H1 (cell line): Measurements from ENCODE around the gene ACLY. TPM values are rescaled to one million over a fixed set of nuclear protein-coding genes. Genes with fewer than 3 reads are reported as not detected.

Source experiments
- CTCF ChIA-PET: fragments of 300-600 bp; sonication (Branson Sonifier 250); formaldehyde crosslinking; loops from one replicate; lab custom pipeline; 2021; ENCODE audit not compliant: partially characterized antibody; lab: Charles Lee
- POLR2A ChIA-PET: fragments of 300-600 bp; sonication (Branson Sonifier 250); formaldehyde crosslinking; loops from one replicate; lab custom pipeline; 2021; ENCODE audit warnings: inconsistent platforms; ENCODE audit not compliant: partially characterized antibody; lab: Charles Lee
- DNase-seq, 2 experiments: peaks; one replicate each; pipeline versions ENCODE4 v3.0.0 to v3.0.0-alpha.2; 2010 to 2022; ENCODE audit warnings: low spot score in 2 of 2, low read depth in 1 of 2, mixed read lengths in 1 of 2
- FAIRE-seq: peaks from 2 replicates; lab custom pipeline; 2011; peaks lifted over from hg19 to GRCh38; lab: Jason Lieb, UNC
- H2AFZ ChIP-seq: 2 replicates; pipeline ENCODE4 v1.8.1; 2012; ENCODE audit warnings: low read length, inconsistent platforms
- H2AK5ac ChIP-seq: 2 replicates; pipeline ENCODE4 v1.6.1; 2013; ENCODE audit warnings: low read depth, low read length
- H2BK120ac ChIP-seq: replicated peaks from 2 replicates; pipeline ENCODE3; 2013; ENCODE audit warnings: low read depth, low read length, inconsistent platforms
- H2BK12ac ChIP-seq: 2 replicates; pipeline ENCODE4 v1.6.1; 2013; ENCODE audit warnings: low read depth, low read length
- H2BK15ac ChIP-seq: 2 replicates; pipeline ENCODE4 v1.6.1; 2013; ENCODE audit warnings: low read length
- H2BK20ac ChIP-seq: 2 replicates; pipeline ENCODE4 v1.6.1; 2013; ENCODE audit warnings: low read length
- H2BK5ac ChIP-seq: 2 replicates; pipeline ENCODE4 v1.6.1; 2013; ENCODE audit warnings: low read depth, low read length
- H3K14ac ChIP-seq: 2 replicates; pipeline ENCODE4 v1.6.1; 2013; ENCODE audit warnings: inconsistent platforms; ENCODE audit not compliant: insufficient read length
- H3K18ac ChIP-seq: 2 replicates; pipeline ENCODE4 v1.6.1; 2013; ENCODE audit warnings: low read length; ENCODE audit errors: extremely low read depth
- H3K23ac ChIP-seq: 2 replicates; pipeline ENCODE4 v1.6.1; 2013; ENCODE audit warnings: inconsistent platforms; ENCODE audit not compliant: insufficient read length
- H3K23me2 ChIP-seq: 2 replicates; pipeline ENCODE4 v1.6.1; 2013; ENCODE audit warnings: low read depth, low read length
- H3K27ac ChIP-seq: 2 replicates; pipeline ENCODE4 v1.6.1; 2011; ENCODE audit warnings: low read depth, low read length, inconsistent platforms
- H3K27me3 ChIP-seq, 4 experiments: replicated peaks in 1 of 4; 1 replicate in 1 of 4; 2 replicates in 3 of 4; pipeline versions ENCODE4 v1.6.1 to v1.8.1; 2011 to 2013; ENCODE audit warnings: low read length in 3 of 4, mild to moderate bottlenecking in 3 of 4, inconsistent platforms in 2 of 4, mixed read lengths in 2 of 4, moderate library complexity in 1 of 4; ENCODE audit not compliant: control insufficient read depth in 3 of 4, insufficient read depth in 3 of 4; ENCODE audit errors: extremely low read depth in 1 of 4
- H3K36me3 ChIP-seq, 4 experiments: 2 replicates each; pipeline versions ENCODE4 v1.6.1 to v1.8.1; 2011 to 2013; ENCODE audit warnings: mild to moderate bottlenecking in 4 of 4, low read length in 3 of 4, moderate library complexity in 2 of 4, control low read depth in 1 of 4, inconsistent platforms in 1 of 4; ENCODE audit not compliant: insufficient read depth in 4 of 4, control insufficient read depth in 2 of 4
- H3K4ac ChIP-seq: replicated peaks from 2 replicates; pipeline ENCODE3; 2013; ENCODE audit warnings: low read length, low read depth, mixed read lengths, inconsistent platforms; ENCODE audit not compliant: insufficient read length
- H3K4me1 ChIP-seq, 4 experiments: replicated peaks in 1 of 4; 1 replicate in 1 of 4; 2 replicates in 3 of 4; pipeline versions ENCODE4 v1.6.1 to v1.8.1; 2011 to 2013; ENCODE audit warnings: low read length in 3 of 4, inconsistent platforms in 2 of 4, mixed read lengths in 1 of 4; ENCODE audit not compliant: insufficient read depth in 4 of 4, control insufficient read depth in 3 of 4
- H3K4me2 ChIP-seq, 2 experiments: 2 replicates each; pipeline versions ENCODE4 v1.6.1 to v1.8.1; 2011 to 2013; ENCODE audit warnings: low read depth in 2 of 2, low read length in 2 of 2, control low read depth in 1 of 2, inconsistent platforms in 1 of 2, mild to moderate bottlenecking in 1 of 2; ENCODE audit not compliant: insufficient read depth in 1 of 2
- H3K4me3 ChIP-seq, 4 experiments: fragments of 200-600, 300-600 bp in 1 of 4; sonication (generic), shearing (Covaris generic), sonication (Bioruptor Twin) in 1 of 4; 2 replicates each; pipeline versions ENCODE4 v1.5.1 to v1.8.1; 2011 to 2016; ENCODE audit warnings: low read length in 4 of 4, low read depth in 3 of 4, control low read depth in 2 of 4, inconsistent platforms in 2 of 4, mild to moderate bottlenecking in 2 of 4, mixed read lengths in 1 of 4, moderate library complexity in 1 of 4; ENCODE audit not compliant: insufficient read depth in 2 of 4; ENCODE audit errors: extremely low read depth in 1 of 4
- H3K56ac ChIP-seq: replicated peaks from 2 replicates; pipeline ENCODE3; 2013; ENCODE audit warnings: low read depth, mild to moderate bottlenecking, mixed read lengths, low read length, inconsistent platforms; ENCODE audit not compliant: insufficient read length
- H3K79me1 ChIP-seq: 2 replicates; pipeline ENCODE4 v1.6.1; 2013; ENCODE audit warnings: low read depth, low read length, control low read depth
- H3K79me2 ChIP-seq, 2 experiments: 2 replicates each; pipeline versions ENCODE4 v1.6.1 to v1.8.1; 2012 to 2013; ENCODE audit warnings: low read length in 2 of 2, mild to moderate bottlenecking in 2 of 2, inconsistent platforms in 1 of 2; ENCODE audit not compliant: insufficient read depth in 2 of 2, control insufficient read depth in 1 of 2
- H3K9ac ChIP-seq, 4 experiments: replicated peaks in 1 of 4; 1 replicate in 1 of 4; 2 replicates in 3 of 4; pipeline versions ENCODE4 v1.6.1 to v1.8.1; 2011 to 2013; ENCODE audit warnings: low read depth in 3 of 4, low read length in 3 of 4, control low read depth in 2 of 4, mild to moderate bottlenecking in 2 of 4, moderate library complexity in 2 of 4, inconsistent platforms in 1 of 4; ENCODE audit errors: extremely low read depth in 1 of 4
- H3K9me3 ChIP-seq, 2 experiments: 2 replicates each; pipeline versions ENCODE4 v1.6.1 to v1.8.1; 2012 to 2013; ENCODE audit warnings: mild to moderate bottlenecking in 2 of 2, moderate library complexity in 2 of 2, control low read depth in 1 of 2, inconsistent platforms in 1 of 2, low read depth in 1 of 2, low read length in 1 of 2, mixed read lengths in 1 of 2; ENCODE audit not compliant: insufficient read depth in 2 of 2
- H4K20me1 ChIP-seq, 2 experiments: replicated peaks in 1 of 2; 2 replicates each; pipeline versions ENCODE3 to v1.8.1; 2011 to 2013; ENCODE audit warnings: inconsistent platforms in 2 of 2, low read length in 2 of 2, mild to moderate bottlenecking in 1 of 2; ENCODE audit not compliant: insufficient read depth in 2 of 2, control insufficient read depth in 1 of 2
- H4K5ac ChIP-seq: 2 replicates; pipeline ENCODE4 v1.6.1; 2013; ENCODE audit warnings: low read length, low read depth, mixed read lengths, inconsistent platforms; ENCODE audit not compliant: insufficient read length
- H4K8ac ChIP-seq: 2 replicates; pipeline ENCODE4 v1.8.0; 2013; ENCODE audit warnings: mild to moderate bottlenecking, moderate library complexity, low read length, inconsistent platforms; ENCODE audit not compliant: insufficient read depth; ENCODE audit errors: extremely low read depth
- H4K91ac ChIP-seq: replicated peaks from 2 replicates; pipeline ENCODE3; 2013; ENCODE audit warnings: low read length, mixed read lengths, inconsistent platforms; ENCODE audit not compliant: insufficient read length
- CHD1 ChIP-seq: IDR thresholded peaks from 2 replicates; pipeline ENCODE4 v1.6.1; 2012; ENCODE audit warnings: low read depth, low read length, improper control_type of control experiment
- EP300 ChIP-seq, 2 experiments: IDR thresholded peaks; 1 replicate in 1 of 2; 2 replicates in 1 of 2; pipeline ENCODE4 v1.6.1; 2011 to 2012; ENCODE audit warnings: low read depth in 2 of 2, low read length in 2 of 2, mild to moderate bottlenecking in 2 of 2, borderline replicate concordance in 1 of 2, inconsistent platforms in 1 of 2, moderate library complexity in 1 of 2
- HDAC6 ChIP-seq: IDR thresholded peaks from one replicate; pipeline ENCODE4 v1.7.1; 2012; ENCODE audit warnings: low read depth, mild to moderate bottlenecking, inconsistent platforms, low read length, moderate library complexity
- JUN ChIP-seq: IDR thresholded peaks from 2 replicates; pipeline ENCODE4 v1.6.1; 2011; ENCODE audit warnings: low read depth, mild to moderate bottlenecking, improper control_type of control experiment, low read length
- JUND ChIP-seq: IDR thresholded peaks from 2 replicates; pipeline ENCODE4 v1.6.1; 2011; ENCODE audit warnings: mild to moderate bottlenecking, improper control_type of control experiment, low read length
- NANOG ChIP-seq: IDR thresholded peaks from 2 replicates; pipeline ENCODE4 v1.6.1; 2011; ENCODE audit warnings: low read length, low read depth, mild to moderate bottlenecking, inconsistent platforms; ENCODE audit not compliant: insufficient read depth, poor library complexity, severe bottlenecking
- POU5F1 ChIP-seq: IDR thresholded peaks from 2 replicates; pipeline ENCODE4 v1.6.1; 2011; ENCODE audit warnings: low read depth, mild to moderate bottlenecking, low read length, moderate library complexity
- RAD21 ChIP-seq, 2 experiments: IDR thresholded peaks in 1 of 2; conservative IDR thresholded peaks in 1 of 2; 2 replicates each; pipeline ENCODE4 v1.6.1; 2011; ENCODE audit warnings: low read depth in 2 of 2, low read length in 2 of 2, improper control_type of control experiment in 1 of 2, inconsistent platforms in 1 of 2, mild to moderate bottlenecking in 1 of 2, moderate library complexity in 1 of 2
- SIN3A ChIP-seq, 2 experiments: IDR thresholded peaks in 1 of 2; conservative IDR thresholded peaks in 1 of 2; 2 replicates each; pipeline ENCODE4 v1.6.1; 2011 to 2012; ENCODE audit warnings: low read length in 2 of 2, improper control_type of control experiment in 1 of 2, low read depth in 1 of 2, mild to moderate bottlenecking in 1 of 2
- SIRT6 ChIP-seq: IDR thresholded peaks from one replicate; pipeline ENCODE4 v1.7.1; 2012; ENCODE audit warnings: low read length, inconsistent platforms
- SP2 ChIP-seq: IDR thresholded peaks from 2 replicates; pipeline ENCODE4 v1.6.1; 2012; ENCODE audit warnings: mild to moderate bottlenecking, low read length, inconsistent platforms
- TBP ChIP-seq: IDR thresholded peaks from 2 replicates; pipeline ENCODE4 v1.6.1; 2011; ENCODE audit warnings: low read depth, low read length, improper control_type of control experiment
- WGBS, 2 experiments: shearing (Covaris generic) in 1 of 2; methylation state at CpG; one replicate each; pipeline versions ENCODE4 v1.1.6 to v1.1.7; 2013 to 2015; ENCODE audit warnings: low lambda C conversion rate in 2 of 2, mixed read lengths in 2 of 2, inconsistent platforms in 1 of 2, low coverage in 1 of 2, missing lambda C conversion rate in 1 of 2; ENCODE audit not compliant: insufficient replicate concordance in 2 of 2, insufficient coverage in 1 of 2, insufficient read length in 1 of 2; ENCODE audit errors: extremely low coverage in 1 of 2, missing lambda C conversion rate in 1 of 2; 5-methylcytosine and 5-hydroxymethylcytosine counted together
- polyA plus RNA-seq, 7 experiments: library from polyadenylated mRNA; depleted of rRNA in 3 of 7; stranded (reverse) in 5 of 7; unstranded in 2 of 7; fragments of >200 nt in 5 of 7; fragments of 200-250 nt in 2 of 7; gene quantifications; 1 replicate in 5 of 7; 2 replicates in 1 of 7; 4 replicates in 1 of 7; pipeline versions ENCODE4 v1.2.1 to v1.2.3, GENCODE V29; 2011 to 2013; ENCODE audit warnings: missing spikeins in 2 of 7, mixed read lengths in 2 of 7
- total RNA-seq: library from RNA; stranded (reverse); fragmentation: NEBNext Ultra II Directional; extraction: Animal tissue kit (Norgen Biotek cat#: 25700); gene quantifications from 2 replicates; pipeline ENCODE4 v1.2.1, GENCODE V29; 2021
- TF ChIP-seq, protein P1 (sequence below): IDR thresholded peaks from 2 replicates; pipeline ENCODE4 v1.6.1; 2011; ENCODE audit warnings: low read length, improper control_type of control experiment

Gene ACLY
- total and polyA plus RNA-seq, 2 of the 8 experiments (the other 6 are each of a cell fraction or from before 2014, with no cell fraction given) = 167 to 393 TPM

- CTCF ChIA-PET = interaction anchor here (0.9 to 1.3 kb wide), 3 partner anchors 72 to 155 kb away, joined by 3 to 5 read pairs (median 4); no protein-coding TSS in a partner anchor
- Histone ChIP-seq H4K20me1 (peaks cover 2 to 19% of the 10 kb centered on the region in 2 experiments), H2AK5ac (no peak overlapping the region)
- no peak for TF ChIP-seq JUN
- no peak for TF ChIP-seq RAD21 (IDR thresholded peaks at IDR 0.05 in 1 of 2, conservative IDR thresholded peaks at IDR 0.05 in 1 of 2; ENCODE audit: low read depth in 2 of 2, low read length in 2 of 2)
- TF ChIP-seq SP2 = no peak
- no peak for TF ChIP-seq CHD1
- no peak for TF ChIP-seq NANOG
- TF ChIP-seq SIRT6 = no peak
- TF ChIP-seq HDAC6 = no peak
- TF ChIP-seq JUND = no peak
- TF ChIP-seq SIN3A (conservative IDR thresholded peaks at IDR 0.05 in 1 of 2, IDR thresholded peaks at IDR 0.05 in 1 of 2; ENCODE audit: low read depth in 1 of 2, low read length in 2 of 2) = no peak
- TF ChIP-seq POU5F1 = no peak
- TF ChIP-seq TBP = no peak
- no peak for TF ChIP-seq EP300 (IDR thresholded peaks at IDR 0.05; ENCODE audit: borderline replicate concordance in 1 of 2, low read depth in 2 of 2, low read length in 2 of 2)
- TF ChIP-seq, protein P1, sequence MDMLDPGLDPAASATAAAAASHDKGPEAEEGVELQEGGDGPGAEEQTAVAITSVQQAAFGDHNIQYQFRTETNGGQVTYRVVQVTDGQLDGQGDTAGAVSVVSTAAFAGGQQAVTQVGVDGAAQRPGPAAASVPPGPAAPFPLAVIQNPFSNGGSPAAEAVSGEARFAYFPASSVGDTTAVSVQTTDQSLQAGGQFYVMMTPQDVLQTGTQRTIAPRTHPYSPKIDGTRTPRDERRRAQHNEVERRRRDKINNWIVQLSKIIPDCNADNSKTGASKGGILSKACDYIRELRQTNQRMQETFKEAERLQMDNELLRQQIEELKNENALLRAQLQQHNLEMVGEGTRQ = no peak
Measured at GRCh38 chr17:41892021-41892376, 26.8 kb downstream of the ACLY start.

More at GRCh38 chr17:41892021-41892376, 26.8 kb downstream of the ACLY start:
- Histone ChIP-seq H3K18ac (no peak overlapping the region), H2BK120ac (no peak overlapping the region), H4K91ac (no peak overlapping the region), H3K23me2 (no peaks in the 10 kb centered on the region), H2AFZ (no peak overlapping the region), H3K27me3 (no peaks in the 10 kb centered on the region), H3K79me1 (no peaks in the 10 kb centered on the region; the same call in 1 of the 2 replicates), H2BK15ac (no peak overlapping the region), H3K79me2 (no peaks in the 10 kb centered on the region; a peak in 1 of 4 replicates), H3K56ac (no peak overlapping the region), H3K14ac (no peak overlapping the region), H2BK12ac (no peak overlapping the region), H3K4ac (no peak overlapping the region), H3K4me2 (no peak overlapping the region), H2BK20ac (no peak overlapping the region), H3K4me1 (no peaks in the 10 kb centered on the region), H4K5ac (no peak overlapping the region), H3K9ac (no peak overlapping the region), H3K9me3 (no peaks in the 10 kb centered on the region), H3K4me3 (no peak overlapping the region), H3K23ac (no peak overlapping the region), H4K8ac (no peak overlapping the region), H3K27ac (no peak overlapping the region), H2BK5ac (no peak overlapping the region), H3K36me3 (peaks cover 52 to 95% (median 81%) of the 10 kb centered on the region in 4 experiments)
- FAIRE-seq (no peak), DNase-seq (no peak)
- 89% methylated on average over 4 of the region's 4 CpGs; no CpG with 5 or more reads in 1 of the 2 experiments for WGBS, 2 experiments
- POLR2A ChIA-PET = interaction anchor here (1.8 to 6.0 kb wide), 2 partner anchors 17 to 22 kb away, joined by 4 to 33 read pairs; no protein-coding TSS in a partner anchor
